Measurements from ENCODE around the gene HMCN2.

HMCN2 gene

DNA sequence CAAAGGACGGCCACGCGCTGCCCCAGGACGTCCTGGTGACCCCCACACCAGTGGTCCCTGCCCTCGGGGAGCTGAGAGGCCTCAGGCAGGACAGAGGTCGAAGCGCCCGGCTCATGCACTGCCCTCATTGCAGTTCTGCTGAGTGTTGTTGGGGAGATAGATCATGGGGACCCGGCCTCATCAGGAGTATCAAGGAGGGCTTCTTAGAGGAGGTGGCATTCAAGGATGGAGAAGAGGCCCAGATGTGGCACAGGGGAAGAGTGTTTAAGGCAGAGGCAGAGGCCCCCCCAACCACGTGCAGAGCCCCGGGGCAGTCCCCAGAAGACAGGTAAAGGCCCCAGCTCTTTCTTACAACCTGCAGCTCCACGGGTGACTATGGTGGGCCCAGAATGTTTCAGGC lies 205.4 kb downstream of the HMCN2 start:
- DNase-seq (ENCODE audit: low read depth in 2 of 2), result no peak

DNA sequence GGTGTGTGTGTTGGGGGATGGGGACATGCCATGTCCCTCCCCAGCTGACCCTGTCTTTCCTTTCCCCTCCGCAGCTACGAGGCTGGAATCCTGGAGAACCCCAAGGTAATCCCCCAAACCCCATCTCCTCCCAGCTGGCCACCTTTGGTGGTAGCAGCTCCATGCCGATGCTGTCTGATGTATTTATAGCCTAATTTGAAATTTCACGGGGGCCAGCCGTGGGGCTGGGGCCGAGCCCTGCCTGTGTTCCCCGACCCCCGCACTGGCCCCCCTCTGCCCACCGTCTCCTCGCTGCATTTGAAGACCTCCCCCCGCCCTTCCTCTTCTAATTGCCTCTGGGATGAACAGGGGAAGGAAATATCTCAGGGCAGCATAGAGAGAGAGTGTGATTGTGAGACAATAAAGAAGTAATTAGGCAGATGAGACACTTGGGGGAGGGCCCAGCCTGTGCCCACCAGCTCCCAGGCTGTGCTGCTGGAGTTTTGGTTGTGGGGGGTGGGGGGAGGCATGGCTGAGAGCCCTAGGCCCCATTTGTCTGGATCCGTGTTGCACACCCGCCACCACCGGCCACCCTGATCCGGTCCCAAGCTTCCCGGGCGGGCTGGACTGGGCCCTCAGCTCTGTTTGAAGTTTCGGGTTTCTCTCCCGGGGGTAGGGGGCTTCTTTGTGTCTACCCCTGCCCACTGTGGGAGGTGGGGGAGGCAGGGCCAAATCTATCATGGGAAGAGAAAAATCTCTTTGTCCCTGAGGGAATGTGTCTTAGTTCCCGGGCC lies 206.0 kb downstream of the HMCN2 start:
- no peak for DNase-seq (ENCODE audit: low read depth in 2 of 2)

DNA sequence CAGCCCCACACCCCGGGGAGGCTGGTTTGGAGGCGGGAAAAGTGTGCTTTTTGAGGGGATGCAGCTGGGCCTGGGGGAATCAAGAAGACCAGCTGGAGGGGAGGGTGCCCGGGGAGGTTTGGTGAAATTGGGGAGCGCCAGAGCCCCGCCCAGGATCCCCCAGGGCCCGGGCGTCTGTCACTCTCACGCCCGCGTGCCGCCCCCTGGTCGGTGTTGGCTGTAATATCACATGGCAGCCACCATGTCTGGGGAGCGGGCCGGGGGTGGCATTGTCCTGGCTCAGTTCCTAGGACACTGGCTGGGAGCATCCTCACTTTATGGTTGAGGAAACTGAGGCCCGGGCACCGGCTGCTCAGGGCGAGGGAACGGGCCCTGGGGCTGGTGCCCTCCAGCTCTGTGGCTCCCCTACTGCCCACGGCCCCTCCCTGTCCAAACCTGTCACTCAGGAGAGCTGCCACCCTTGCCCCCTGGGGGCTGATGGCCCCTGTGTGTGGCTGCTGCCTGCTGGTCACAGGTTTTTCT lies 206.7 kb downstream of the HMCN2 start:
- DNase-seq (ENCODE audit: low read depth in 2 of 2), result no peak

DNA sequence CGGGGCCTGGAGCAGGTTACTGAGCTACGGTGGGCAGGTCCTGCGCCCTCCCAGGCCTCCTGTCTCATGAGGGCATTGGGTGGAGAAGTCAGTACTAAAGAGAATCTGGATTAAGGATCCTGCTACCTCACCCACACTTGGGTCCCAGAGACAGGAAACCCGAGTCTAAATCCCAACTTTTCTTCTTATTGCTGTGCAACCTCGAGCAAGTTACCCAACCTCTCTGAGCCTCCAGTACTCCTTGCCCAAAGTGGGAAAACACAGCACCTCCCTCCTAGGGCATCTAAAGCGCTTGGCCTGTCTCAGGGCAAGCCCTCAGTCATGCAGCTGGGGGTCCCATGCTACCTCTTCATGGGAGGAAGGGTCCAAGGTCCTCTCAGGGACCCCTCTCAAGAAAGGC lies 207.4 kb downstream of the HMCN2 start:
- no peak for DNase-seq (ENCODE audit: low read depth in 2 of 2)

DNA sequence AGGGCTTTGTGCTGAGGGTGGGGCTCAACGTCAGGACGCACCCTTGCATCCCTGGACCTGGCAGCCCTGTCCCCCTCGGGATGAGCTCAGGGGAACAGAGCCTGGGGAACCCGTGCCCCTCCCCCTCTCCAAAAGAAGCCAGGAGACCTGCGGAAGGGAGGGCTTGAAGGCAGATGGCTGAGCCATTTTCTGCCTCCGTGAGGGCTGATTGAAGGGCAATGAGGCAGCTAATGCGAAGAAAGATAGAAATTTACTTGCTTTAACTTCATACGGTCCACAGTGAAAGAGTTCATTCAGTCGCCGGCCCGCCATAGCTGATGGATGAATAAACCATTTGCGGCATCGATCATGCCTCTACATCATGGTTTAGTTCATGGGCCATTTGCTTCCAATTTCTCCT lies 208.0 kb downstream of the HMCN2 start:
- no peak for DNase-seq (ENCODE audit: low read depth in 2 of 2)

DNA sequence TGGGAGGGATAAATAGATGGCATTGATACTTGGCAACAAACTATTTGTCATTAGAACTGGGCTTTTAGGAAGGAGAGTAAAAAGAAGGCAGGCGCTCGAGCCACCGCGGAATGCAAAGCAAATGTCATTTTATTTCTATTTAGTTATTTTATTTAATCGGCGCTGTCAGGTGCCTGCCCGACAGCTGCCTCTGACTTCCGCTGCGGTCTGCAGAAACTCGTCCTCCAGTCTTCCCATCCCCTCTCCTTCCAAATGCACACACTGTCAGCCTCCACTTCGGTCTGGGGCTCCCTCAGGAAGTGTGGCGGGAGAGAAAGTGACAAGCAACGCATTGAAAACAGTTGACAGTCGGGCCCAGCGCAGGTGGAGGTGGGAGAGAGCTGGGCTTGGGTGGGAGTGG lies 208.5 kb downstream of the HMCN2 start:
- no peak for DNase-seq (ENCODE audit: low read depth in 2 of 2)

DNA sequence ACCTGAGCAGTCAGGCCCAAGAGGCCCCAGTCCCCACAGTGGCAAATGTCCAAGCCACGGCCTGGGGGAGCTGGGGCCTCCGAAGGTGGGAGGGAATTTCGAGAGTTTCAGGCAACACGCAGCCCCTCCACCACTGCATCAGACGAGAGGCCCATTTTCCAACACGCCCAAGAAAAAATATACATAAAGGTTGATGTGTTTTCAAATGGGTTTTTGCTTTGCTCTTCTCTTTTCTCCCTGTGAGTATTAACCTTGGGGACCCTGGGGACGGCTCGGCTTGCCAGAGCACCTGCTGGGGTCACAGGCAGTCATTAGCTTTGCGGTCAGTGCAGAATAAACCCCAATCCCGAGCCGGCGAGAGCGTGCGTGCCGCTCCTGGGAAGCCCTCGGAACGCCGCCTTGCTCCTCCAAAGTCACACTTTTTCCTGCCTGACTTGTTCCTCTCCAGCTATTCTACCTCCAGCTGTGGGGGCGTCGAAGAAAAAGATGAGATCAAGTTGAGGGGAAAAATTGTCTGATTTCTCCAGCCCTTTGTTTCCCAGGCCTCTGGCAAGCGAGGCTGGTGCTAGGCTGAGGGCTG lies 210.7 kb downstream of the HMCN2 start:
- no peak for DNase-seq (ENCODE audit: low read depth in 2 of 2)

DNA sequence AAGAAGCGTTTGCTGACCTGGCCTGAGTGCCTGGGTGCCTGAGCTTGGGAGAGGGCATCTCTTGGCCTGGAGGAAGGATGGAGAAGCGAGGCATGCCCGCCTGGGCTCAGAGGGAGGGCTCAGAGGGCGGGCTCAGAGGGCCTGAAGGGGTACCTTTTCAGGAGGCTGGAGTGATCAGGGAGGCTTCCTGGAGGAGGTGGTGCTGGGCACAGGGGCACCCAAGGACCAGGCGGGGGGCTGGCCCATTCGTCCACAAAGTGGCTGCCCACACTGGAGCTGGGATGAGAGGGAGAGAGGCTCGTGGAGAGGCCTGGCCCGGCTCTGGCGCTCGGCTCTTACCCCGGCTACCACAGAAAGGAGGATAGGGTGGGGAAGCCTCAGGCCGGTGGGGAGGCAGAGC lies 212.0 kb downstream of the HMCN2 start:
- DNase-seq (ENCODE audit: low read depth in 2 of 2), result no peak

DNA sequence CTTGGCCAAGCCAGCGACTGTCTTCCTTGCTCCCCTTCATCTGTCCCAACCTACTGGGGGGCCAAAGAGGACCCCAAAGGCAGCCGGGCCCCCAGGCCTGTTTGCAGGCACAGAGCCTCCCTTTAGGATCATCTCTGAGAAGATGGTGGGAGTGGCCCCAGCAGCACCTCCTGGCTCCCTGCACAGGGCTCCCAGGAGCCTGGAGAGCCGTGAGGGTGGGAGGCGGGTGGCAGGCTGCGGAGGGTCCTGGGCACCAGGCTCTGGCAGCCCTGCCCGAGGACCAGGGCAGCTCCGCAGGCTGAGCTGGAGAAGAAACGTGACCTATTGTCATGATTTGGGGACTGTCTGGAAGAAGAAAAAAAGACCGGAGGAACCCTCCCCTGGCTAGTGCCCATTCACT lies 212.6 kb downstream of the HMCN2 start:
- no peak for DNase-seq (ENCODE audit: low read depth in 2 of 2)

DNA sequence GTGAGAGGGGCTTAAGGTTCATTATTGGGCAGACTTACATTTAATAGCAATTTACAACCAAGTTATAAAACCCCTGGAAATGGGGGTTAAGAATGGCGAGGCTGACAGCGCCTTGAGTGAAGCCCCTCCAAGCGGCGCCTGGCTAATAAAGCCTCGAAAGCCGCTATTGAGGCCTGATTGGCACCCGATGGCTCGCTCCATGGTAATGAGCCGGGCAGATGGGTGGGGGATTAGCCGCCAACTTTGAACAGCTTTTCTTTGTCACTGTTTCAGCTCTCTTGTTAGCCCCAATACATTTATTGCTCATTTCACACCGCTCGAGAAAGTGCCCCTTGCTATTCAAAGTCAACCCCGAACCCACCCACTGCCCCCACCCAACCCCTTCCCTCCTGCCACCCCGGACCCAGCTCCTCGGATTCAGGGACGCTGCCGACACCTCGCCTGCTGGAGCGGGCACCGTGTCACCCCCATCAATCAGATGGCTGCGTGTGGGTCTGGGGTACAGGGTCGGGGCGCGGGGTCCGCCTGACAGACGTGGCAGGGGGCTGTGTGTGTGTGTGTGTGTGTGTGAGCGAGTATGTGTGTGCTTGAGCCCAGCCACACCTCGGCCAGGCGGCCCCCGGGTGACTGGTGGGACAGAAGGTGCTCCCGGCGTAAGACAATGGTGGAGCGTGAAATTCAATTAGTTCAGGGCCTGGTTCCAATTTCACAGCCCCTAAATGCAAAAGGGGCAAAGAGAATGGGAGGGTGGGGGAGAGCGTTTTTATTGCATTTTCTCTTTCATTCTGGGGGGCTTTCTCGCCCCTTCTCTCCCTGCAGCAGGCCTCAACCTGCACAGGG lies 213.4 kb downstream of the HMCN2 start:
- DNase-seq (ENCODE audit: low read depth in 2 of 2), result no peak

DNA sequence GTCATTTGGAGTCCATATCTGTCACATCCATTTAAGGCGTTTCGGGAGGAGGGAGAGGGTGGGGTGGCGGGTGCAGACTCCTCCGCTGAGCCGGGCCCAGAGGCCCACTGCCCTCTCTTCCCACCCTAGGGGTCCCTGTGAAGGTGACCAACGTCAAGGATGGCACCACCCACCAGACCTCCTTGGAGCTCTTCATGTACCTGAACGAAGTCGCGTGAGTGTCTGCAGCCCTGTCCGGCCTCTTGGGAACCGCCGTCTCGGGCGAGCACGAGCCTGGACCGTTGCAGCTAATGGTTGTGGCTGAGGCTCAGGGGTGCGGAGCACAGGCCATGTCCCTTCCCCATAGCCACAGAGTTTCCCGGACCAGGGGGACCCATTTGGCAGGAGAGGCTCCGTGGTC lies 214.0 kb downstream of the HMCN2 start:
- DNase-seq (ENCODE audit: low read depth in 2 of 2), result no peak

DNA sequence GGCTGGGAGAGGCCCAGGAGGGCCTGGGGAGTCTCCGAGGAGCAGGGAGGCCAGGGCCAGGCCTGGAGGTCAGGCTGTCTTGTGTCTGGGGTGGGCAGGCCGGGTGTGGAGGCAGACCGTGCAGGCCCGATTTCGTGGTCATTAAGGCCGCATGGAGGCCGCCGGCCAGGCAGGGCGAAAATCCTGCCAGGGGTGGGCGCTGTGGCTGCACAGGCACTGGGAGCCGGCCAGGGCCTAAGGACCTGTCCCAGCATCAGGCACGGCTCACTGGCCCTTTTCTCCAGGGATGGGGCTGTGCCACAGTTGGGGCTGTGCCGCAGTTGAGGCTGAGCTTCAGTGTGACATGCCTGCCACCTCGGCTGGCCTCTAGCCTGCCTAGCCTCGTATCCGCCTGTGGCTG lies 215.1 kb downstream of the HMCN2 start:
- DNase-seq (ENCODE audit: low read depth in 2 of 2), result no peak

DNA sequence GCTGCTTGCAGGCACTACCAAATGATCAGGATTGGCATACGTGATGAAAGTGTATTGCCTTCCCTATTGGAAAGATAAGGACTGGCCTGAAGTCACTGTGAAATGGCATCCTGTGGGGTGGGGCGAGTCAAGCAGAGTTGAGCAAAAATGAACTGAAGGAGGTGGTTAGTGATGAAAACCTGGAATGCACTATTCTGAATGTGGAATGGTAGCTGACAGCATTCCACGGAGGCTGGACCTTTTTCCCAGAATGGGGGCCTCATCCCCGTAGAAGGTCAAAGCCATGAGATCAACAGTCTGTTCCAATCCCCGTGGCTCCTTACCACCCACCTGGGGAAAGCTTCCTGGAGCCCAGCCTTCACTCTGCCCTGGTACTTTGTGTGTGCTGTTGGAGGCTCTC lies 216.9 kb downstream of the HMCN2 start:
- no peak for DNase-seq (ENCODE audit: low read depth in 2 of 2)

DNA sequence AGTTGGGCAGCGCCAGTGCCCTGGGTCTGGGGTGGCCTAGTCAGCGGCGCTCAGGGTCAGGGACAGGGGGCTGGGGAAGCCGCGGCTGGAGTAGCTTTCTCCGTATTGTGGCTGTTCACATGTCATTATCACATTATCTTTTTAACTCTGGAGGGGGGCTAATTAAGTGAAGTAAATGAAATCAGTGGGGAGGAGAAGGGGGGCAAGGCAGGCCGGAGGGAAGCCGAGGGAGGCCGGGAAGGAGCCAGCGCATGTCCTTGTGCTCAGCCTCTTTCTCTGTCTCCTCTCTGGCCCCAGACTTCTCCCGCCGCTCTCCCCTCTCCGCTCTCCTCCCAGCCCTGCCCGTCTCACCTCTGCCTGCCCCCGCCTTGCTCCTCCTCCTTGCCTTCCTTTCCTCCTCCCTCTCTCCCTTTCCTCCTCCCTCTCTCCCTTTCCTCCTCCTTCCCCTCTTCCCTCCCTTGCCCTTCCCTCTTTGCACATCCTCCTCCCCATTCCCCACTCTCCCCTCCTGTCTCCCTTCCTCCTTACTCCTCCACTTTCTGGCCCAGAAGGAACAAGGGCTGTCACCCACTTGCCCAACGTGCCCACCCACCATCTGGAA lies 217.9 kb downstream of the HMCN2 start:
- no peak for DNase-seq (ENCODE audit: low read depth in 2 of 2)

All from stimulated activated CD8-positive, alpha-beta memory T cell treated with anti-CD3 and anti-CD28 coated beads, Interleukin-2, amount 100 ng/mL, for 48 hours (primary cell).